ENCODE results near the gene WFDC11. TPM values are rescaled to one million over a fixed set of nuclear protein-coding genes. Genes with fewer than 3 reads are reported as not detected.
"Not testable (repeated sequence)": the region's sequence is repeated elsewhere in the genome, so short reads cannot be mapped to it uniquely, and the experiment has no call there.

The WFDC11 gene
- not detected for total RNA-seq

DNA sequence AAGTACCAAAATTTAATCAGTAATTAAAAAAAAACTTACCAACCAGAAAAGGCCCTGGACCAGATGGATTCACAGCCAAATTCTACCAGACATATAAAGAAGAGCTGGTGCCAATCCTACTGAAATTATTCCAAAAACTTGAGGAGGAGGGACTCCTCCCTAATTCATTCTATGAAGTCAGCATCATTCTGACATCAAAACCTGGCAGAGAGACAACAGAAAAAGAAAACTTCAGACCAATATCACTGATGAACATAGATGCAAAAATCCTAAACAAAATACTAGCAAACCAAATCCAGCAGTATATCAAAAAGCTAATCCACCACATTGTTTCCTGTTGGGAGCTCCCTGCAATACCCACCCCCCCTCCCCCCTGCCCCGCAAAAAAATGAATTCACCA is at the start of gene WFDC11:
Gene WFDC11 (minus strand): TSS at position 101 of the 400 bp plus-strand sequence. CDS start 19,639 bp downstream, outside the sequence.
- TF ChIP-seq, protein P1, sequence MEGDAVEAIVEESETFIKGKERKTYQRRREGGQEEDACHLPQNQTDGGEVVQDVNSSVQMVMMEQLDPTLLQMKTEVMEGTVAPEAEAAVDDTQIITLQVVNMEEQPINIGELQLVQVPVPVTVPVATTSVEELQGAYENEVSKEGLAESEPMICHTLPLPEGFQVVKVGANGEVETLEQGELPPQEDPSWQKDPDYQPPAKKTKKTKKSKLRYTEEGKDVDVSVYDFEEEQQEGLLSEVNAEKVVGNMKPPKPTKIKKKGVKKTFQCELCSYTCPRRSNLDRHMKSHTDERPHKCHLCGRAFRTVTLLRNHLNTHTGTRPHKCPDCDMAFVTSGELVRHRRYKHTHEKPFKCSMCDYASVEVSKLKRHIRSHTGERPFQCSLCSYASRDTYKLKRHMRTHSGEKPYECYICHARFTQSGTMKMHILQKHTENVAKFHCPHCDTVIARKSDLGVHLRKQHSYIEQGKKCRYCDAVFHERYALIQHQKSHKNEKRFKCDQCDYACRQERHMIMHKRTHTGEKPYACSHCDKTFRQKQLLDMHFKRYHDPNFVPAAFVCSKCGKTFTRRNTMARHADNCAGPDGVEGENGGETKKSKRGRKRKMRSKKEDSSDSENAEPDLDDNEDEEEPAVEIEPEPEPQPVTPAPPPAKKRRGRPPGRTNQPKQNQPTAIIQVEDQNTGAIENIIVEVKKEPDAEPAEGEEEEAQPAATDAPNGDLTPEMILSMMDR (IDR thresholded peaks at IDR 0.05) = no peak
- no peak for TF ChIP-seq POLR2A (IDR thresholded peaks at IDR 0.05)
- no peak for TF ChIP-seq POLR2AphosphoS5 (IDR thresholded peaks at IDR 0.05; ENCODE audit: insufficient read depth in 1 of 2, low read depth in 1 of 2)
- DNase-seq (ENCODE audit: extremely low spot score in 2 of 2) = no peak
- Histone ChIP-seq H3K4me3 (no peak within 1 kb of the TSS), H3K4me1 (no peaks in the 10 kb centered on the region), H3K27me3 (no peaks in the 10 kb centered on the region), H3K36me3 (no peaks in the 10 kb centered on the region), H3K9me3 (peaks cover 6% of the 10 kb centered on the region), H3K27ac (no peak within 1 kb of the TSS)
- intact Hi-C loops (cut with DNase I) = no loop called here

DNA sequence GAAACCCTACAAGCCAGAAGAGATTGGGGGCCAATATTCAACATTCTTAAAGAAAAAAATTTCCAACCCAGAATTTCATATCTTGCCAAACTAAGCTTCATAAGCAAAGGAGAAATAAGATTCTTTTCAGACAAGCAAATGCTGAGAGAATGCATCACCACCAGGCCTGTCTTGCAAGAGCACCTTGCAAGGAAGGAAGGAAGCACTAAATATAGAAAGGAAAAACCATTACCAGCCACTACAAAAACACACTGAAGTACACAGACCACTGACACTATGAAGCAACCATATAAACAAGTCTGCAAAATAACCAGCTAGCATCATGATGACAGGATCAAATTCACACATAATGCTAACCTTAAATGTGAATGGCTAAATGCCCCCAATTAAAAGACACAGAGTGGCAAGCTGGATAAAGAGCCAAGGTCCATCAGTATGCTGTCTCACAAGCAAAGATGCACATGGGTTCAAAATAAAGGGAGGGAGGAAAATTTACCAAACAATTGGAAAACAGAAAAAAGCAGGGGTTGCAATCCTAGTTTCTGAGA is 46.2 kb upstream of the WFDC11 start:
- intact Hi-C loops (cut with DNase I); DNase-seq (ENCODE audit: extremely low spot score in 2 of 2); H3K36me3 ChIP-seq; H3K4me3 ChIP-seq; H3K4me1 ChIP-seq; H3K9me3 ChIP-seq; H3K27me3 ChIP-seq; H3K27ac ChIP-seq: not testable (repeated sequence)

DNA sequence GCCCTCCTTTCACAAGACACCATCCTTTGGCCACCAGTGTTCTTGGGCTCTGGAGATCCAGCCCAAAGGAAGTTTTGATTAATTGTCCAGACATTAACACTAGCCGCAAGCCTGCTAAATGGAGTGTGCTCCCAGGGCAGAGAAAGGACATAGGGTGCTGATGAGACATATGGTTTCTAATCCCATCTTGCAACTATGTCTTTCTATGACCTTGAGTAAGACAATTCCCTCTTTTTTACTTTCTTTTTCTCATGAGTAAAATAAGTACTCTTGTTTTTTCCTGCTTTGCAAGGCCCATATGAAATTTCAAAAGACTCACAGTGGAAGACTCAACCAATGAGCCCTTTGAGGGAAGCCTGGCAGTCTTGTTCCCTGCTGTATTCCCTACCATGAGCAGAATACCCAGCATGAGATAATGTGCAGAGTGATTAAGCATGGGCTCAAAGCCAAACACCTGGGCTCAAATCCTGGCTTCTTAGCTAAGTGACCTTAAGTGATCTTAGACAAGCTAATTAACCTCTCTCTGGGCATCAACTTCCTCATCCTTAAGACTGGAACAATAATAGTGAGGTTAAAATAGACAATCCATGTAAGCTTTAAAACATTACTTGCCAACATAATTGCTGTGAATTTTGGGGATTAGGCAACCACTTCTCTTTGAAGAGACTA is 35.1 kb upstream of the WFDC11 start, which contains the start of gene WFDC10B:
Gene WFDC10B (minus strand): TSS at position 51 of the 669 bp plus-strand sequence. CDS start 19,027 bp downstream, outside the sequence.
- no peak for DNase-seq (ENCODE audit: extremely low spot score in 2 of 2)
- Histone ChIP-seq H3K9me3 (no peaks in the 10 kb centered on the region), H3K27ac (no peak within 1 kb of the TSS), H3K4me3 (no peak within 1 kb of the TSS), H3K4me1 (no peaks in the 10 kb centered on the region), H3K27me3 (no peaks in the 10 kb centered on the region), H3K36me3 (no peaks in the 10 kb centered on the region)
- intact Hi-C loops (cut with DNase I) = no loop called here
- TF ChIP-seq, protein P1 (IDR thresholded peaks at IDR 0.05) = no peak
- TF ChIP-seq POLR2AphosphoS5 (IDR thresholded peaks at IDR 0.05; ENCODE audit: insufficient read depth in 1 of 2, low read depth in 1 of 2) (no peak), POLR2A (IDR thresholded peaks at IDR 0.05) (no peak)

DNA sequence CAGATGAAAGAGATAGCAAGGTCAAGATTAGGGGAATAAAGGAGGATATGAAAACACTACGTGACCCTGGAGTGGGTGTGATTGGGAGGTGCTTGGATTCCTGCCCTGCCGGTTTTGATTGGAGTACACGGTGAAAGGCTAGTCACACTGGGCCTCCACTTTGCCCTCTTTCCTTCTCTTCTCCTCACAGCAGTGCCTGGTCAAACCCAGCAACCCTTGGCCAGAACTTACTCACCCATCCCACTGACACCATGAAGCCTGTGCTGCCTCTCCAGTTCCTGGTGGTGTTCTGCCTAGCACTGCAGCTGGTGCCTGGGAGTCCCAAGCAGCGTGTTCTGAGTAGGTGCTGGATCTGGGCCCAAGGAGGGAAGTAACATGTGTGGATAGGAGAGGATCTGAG is 31.8 kb upstream of the WFDC11 start, which contains the start of gene WFDC13:
Gene WFDC13 (plus strand): TSS at position 166 of the 400 bp plus-strand sequence. CDS start 86 bp downstream, at position 252.
- TF ChIP-seq POLR2AphosphoS5 (IDR thresholded peaks at IDR 0.05; ENCODE audit: insufficient read depth in 1 of 2, low read depth in 1 of 2) = no peak
- TF ChIP-seq POLR2A (IDR thresholded peaks at IDR 0.05) = no peak
- TF ChIP-seq, protein P1 (IDR thresholded peaks at IDR 0.05) = no peak
- H3K27me3 ChIP-seq = no peaks in the 10 kb centered on the region
- H3K27ac ChIP-seq = no peak within 1 kb of the TSS
- no peaks in the 10 kb centered on the region for H3K9me3 ChIP-seq
- H3K36me3 ChIP-seq = no peaks in the 10 kb centered on the region
- no peak for DNase-seq (ENCODE audit: extremely low spot score in 2 of 2)
- intact Hi-C loops (cut with DNase I) = no loop called here
- no peaks in the 10 kb centered on the region for H3K4me1 ChIP-seq
- H3K4me3 ChIP-seq = no peak within 1 kb of the TSS

DNA sequence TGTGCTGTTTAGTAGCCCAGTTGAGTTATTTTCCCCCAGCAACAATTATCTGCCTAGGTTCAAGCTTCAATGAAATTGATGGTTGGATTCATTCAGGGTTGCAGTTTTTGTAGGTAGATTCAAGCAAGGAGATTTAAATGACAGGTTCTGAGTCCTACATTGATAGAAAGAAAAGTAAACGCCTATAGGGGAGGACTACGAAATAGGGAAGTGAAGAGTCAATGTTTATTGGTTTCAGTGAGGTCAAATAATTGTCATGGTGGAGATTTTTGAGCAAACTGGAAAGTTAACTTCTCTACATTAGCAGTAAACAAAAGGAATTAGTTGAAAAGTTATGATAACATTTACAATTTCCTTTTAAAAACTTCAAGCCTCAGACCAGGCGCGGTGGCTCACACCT is 31.1 kb upstream of the WFDC11 start:
- DNase-seq (ENCODE audit: extremely low spot score in 2 of 2) = no peak
- Histone ChIP-seq H3K4me3 (no peak overlapping the region), H3K27ac (no peak overlapping the region), H3K9me3 (no peaks in the 10 kb centered on the region), H3K27me3 (no peaks in the 10 kb centered on the region), H3K36me3 (no peaks in the 10 kb centered on the region), H3K4me1 (no peaks in the 10 kb centered on the region)
- intact Hi-C loops (cut with DNase I) = no loop called here
- TF ChIP-seq, protein P1 (IDR thresholded peaks at IDR 0.05) = no peak
- no peak for TF ChIP-seq POLR2A (IDR thresholded peaks at IDR 0.05)
- no peak for TF ChIP-seq POLR2AphosphoS5 (IDR thresholded peaks at IDR 0.05; ENCODE audit: insufficient read depth in 1 of 2, low read depth in 1 of 2)
